Cardiac fibroblast (primary cell): ENCODE measurements around the gene APOA4.

Experiments used
- DNase-seq, 2 donors: peaks; one replicate each; pipeline versions ENCODE4 v3.0.0 to v3.0.0-alpha.2; 2010; ENCODE audit warnings: low read depth in 2 of 2
- H3K4me3 ChIP-seq, 2 donors: replicated peaks in 1 of 2; 1 replicate in 1 of 2; 2 replicates in 1 of 2; pipeline ENCODE4 v1.5.1; 2011; ENCODE audit warnings: low read depth in 2 of 2, low read length in 2 of 2, mild to moderate bottlenecking in 2 of 2, moderate library complexity in 1 of 2
- CTCF ChIP-seq: IDR thresholded peaks from one replicate; pipeline ENCODE4 v1.5.1; 2011; ENCODE audit warnings: low read depth, mild to moderate bottlenecking, low read length, inconsistent platforms

APOA4 gene

GRCh38 chr11:116778556-116778955 lies 44.5 kb downstream of the APOA4 start:
- peak in 1 of 2 donors; percentile 33 for DNase-seq
- TF ChIP-seq CTCF = no peak
- no peak overlapping the region for H3K4me3 ChIP-seq

- TF ChIP-seq CTCF = no peak
- DNase-seq = no peak
- H3K4me3 ChIP-seq = no peak overlapping the region
These were observed 46.0 kb downstream of the APOA4 start for GRCh38 chr11:116777056-116777455.

- H3K4me3 ChIP-seq = no peak overlapping the region
- no peak for DNase-seq
- no peak for TF ChIP-seq CTCF
These were observed 46.6 kb downstream of the APOA4 start for GRCh38 chr11:116776522-116776984.

GRCh38 chr11:116775975-116776374 lies 47.1 kb downstream of the APOA4 start:
- no peak overlapping the region for H3K4me3 ChIP-seq
- no peak for DNase-seq
- no peak for TF ChIP-seq CTCF

GRCh38 chr11:116774661-116775060 lies 48.4 kb downstream of the APOA4 start:
- no peak for DNase-seq
- no peak for TF ChIP-seq CTCF
- H3K4me3 ChIP-seq = no peak overlapping the region

- TF ChIP-seq CTCF = no peak
- H3K4me3 ChIP-seq = peak overlapping the region; percentile 80 to 92
- peak in 1 of 2 donors; percentile 25 for DNase-seq
These were observed 49.7 kb downstream of the APOA4 start for GRCh38 chr11:116773203-116774097.
